GM18520 (cell line): ENCODE results near the gene ADD1.
A peak's percentile ranks its signal among the peaks of the same experiment; 100 is the strongest.
"Not testable (repeated sequence)": the region's sequence is repeated elsewhere in the genome, so short reads cannot be mapped to it uniquely, and the experiment has no call there.

ENCODE experiments used
- ATAC-seq: cut with Tn5 transposase; IDR thresholded peaks from one replicate; pipeline ENCODE4 v1.9.1; 2021; ENCODE audit not compliant: unreplicated experiment

The ADD1 gene

GRCh38 chr4:2942532-2943363 is 99.1 kb downstream of the ADD1 start:
- no peak for ATAC-seq

DNA sequence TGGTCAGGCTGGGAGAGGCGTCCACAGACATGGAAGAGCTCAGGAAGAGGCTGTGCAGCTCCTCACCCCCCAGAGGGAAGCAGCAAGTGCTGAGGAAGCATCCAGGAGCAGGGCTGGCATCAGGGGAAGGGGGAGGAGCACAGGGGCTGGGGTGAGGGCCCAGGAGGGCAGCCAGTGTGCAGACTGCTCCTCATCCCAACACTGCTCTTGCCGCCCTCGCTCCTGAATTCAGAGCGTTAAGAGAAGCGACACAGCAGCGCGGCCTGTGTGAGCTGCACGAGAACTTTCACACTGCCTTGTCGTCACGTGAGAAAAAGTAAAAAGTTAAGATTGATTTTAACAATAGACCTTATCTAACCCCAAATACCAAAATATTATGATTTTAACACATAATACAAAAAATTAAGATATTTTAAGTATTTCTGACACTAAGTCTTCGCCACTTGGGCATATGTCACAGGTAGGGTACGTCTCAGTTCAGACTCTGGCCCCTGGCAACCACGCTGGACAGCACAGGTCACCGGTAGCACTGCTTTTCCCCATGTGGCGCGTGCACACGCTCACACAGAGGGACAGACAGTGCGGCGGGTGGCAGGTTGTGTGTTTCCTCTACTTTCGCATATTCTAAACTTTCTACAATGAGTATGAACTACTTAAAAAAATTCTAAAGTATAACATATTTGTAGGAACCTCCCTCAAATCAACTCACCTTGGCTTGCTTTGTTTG is 99.9 kb downstream of the ADD1 start:
- no peak for ATAC-seq

- ATAC-seq = no peak
Observed at GRCh38 chr4:2944091-2944482, 100.4 kb downstream of the ADD1 start.

GRCh38 chr4:2944586-2945526 is 101.2 kb downstream of the ADD1 start:
- ATAC-seq = no peak

GRCh38 chr4:2945619-2946604 is 102.3 kb downstream of the ADD1 start:
- not testable (repeated sequence) for ATAC-seq

- no peak for ATAC-seq
Observed at GRCh38 chr4:2946812-2947600, 103.4 kb downstream of the ADD1 start.

GRCh38 chr4:2947926-2948325 is 104.3 kb downstream of the ADD1 start:
- no peak for ATAC-seq

DNA sequence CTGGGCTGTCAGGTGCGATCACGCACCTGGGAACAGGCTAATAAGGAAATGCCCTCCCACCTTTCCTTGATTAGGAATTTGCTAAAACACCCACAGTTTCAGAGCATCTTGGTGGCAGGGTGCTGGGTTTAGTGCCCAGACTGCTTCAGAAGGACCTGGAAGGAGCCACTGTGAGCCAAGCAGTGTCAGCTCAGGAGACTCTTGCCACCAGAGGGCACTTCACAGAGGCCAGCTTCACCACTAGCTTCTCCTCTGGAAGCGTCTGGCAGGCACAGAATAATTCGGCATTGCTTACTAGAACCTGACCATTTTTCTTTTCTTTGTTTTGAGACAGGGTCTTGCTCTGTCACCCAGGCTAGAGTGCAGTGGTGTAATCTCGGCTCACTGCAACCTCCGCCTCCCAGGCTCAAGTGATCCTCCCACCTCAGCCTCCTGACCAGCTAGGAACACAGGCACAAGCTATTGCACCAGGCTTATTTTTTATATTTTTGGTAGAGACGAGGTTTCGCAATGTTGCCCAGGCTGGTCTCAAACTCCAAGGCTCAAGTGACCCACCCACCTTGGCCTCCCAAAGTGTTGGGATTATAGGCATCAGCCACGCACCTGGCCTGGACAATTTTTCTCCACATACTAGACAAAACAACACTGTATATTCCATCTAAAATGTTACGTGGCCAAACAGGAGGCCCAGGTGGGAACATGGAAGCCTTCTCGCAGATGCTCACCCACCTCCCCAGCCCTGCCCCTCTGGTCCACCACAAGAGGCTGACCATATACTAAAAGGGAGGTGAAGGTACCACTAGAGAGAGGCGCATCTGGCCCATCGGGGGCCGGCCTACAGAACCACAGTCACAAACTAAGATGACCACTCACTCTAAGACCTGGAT is 105.5 kb downstream of the ADD1 start:
- no peak for ATAC-seq

DNA sequence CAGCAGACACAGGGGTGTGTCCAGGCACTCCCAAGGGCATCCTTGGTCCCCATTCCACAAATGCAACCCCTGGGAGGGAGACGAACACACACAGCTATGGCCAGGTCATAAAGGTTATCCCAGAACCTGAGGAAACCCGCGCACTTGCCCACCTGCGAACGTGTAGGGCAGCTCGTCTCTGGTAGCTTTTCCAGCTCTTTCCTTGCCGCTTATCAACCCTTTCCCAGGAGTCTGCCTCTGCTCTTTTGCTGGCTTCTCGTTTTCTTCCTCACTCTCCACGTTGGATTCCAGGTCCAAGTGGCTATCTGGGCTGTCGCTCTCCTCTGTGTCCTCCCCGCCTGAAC is 106.1 kb downstream of the ADD1 start:
- ATAC-seq = no peak

DNA sequence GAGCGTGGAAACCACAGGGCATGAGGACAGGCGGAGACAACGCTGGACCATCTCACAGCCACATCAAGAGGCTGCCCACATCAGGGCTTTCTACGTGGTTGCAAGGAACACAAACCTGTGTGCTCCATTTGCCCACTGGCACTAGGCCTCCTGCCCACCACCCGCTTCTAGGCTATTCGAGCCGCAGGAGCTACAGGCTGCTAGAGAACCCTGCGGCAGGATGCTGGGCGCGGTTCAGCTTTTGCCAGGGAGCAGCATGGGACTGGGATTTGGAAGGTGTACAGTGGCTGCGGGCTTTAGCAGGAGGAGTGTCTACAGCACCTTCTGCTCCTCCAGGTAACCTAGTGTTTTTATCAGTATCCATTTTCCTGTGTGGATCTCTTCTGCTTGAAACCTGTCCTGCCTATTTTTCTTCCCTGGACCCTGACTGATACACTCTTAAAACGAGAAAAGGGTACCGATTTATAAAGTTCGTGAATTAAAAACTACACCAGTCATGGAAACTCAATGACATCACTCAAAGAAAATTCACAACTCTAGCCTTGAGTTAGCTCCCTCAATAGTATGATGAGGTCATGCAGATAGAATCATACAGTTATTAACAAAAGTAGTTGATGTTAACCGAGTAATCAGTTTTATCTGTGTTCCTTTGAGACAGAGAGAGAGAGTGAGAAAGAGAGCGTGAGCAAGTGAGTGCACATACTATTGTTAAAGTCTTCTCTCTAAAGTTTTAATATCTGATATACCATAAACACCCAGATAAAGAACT is 106.8 kb downstream of the ADD1 start:
- ATAC-seq = no peak

GRCh38 chr4:2953496-2953895 is 109.9 kb downstream of the ADD1 start:
- ATAC-seq = no peak

DNA sequence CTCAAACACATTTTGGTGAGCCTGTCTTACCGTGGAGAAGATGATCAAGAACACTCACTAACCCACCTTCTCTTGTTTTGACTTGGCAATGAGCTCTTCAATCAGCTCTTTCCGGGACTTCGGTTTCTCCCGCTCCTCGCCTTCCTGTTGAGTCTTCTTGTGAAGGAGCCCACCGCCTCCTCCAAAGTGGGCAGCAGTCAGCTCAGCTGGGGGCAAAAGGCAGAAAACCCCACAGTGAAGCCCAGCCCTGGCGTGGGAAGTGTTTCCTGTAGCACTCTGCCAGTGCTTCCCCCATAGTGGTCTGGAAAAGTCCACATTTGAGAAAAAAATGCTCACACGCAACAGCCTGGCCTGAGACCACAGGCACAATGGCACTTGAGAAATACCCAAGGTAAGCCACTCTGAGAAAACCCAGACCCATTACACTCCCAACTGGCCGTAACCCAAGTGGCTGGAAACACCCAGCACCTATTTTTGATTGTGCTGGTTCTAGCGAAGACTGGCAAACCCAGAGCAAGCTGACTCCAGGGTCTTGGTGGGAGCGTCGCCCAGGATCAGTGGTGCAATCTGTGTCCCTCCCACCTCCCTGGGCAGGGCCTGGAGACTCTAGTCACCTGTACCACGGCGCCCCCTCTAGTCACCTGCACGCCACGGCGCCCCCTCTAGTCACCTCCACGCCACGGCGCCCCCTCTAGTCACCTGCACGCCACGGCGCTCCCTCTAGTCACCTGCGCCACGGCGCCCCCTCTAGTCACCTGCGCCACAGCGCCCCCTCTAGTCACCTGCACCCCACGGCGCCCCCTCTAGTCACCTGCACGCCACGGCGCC is 110.9 kb downstream of the ADD1 start:
- ATAC-seq = peak; percentile 37

- ATAC-seq = not testable (repeated sequence)
Observed at GRCh38 chr4:2955186-2956044, 111.8 kb downstream of the ADD1 start.

DNA sequence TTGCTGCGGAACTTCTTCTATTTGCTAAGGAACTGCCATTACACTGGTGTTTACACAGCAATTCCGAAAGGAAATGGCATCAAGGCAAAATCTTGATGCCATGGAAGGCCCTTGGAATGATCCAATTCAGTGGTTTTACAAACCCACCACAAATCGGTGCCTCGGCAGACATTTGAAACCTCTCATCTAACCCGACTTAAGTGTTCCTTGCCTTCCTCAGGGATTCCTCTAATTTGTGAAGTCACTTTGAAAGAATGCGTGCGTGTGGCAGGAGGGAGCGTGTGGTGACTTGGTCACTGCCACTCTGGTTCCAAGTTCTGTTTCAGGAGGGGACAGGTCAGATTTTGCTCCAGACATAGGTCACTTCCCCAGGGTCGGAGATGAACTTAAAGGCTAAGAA is 114.8 kb downstream of the ADD1 start:
- no peak for ATAC-seq

DNA sequence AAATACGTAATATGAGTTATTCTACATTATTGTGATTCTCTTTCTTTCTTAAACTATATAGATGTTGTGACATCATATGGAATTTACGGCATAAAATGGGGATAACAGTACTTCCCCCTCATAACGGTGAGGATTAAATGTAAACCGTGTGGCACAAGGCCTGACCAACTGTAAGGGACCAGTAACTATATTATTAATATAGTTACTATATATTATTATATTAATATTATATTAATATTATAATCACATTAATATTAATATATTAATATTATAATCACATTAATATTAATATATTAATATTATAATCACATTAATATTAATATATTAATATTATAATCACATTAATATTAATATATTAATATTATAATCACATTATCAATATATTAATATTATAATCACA is 116.8 kb downstream of the ADD1 start:
- not testable (repeated sequence) for ATAC-seq

DNA sequence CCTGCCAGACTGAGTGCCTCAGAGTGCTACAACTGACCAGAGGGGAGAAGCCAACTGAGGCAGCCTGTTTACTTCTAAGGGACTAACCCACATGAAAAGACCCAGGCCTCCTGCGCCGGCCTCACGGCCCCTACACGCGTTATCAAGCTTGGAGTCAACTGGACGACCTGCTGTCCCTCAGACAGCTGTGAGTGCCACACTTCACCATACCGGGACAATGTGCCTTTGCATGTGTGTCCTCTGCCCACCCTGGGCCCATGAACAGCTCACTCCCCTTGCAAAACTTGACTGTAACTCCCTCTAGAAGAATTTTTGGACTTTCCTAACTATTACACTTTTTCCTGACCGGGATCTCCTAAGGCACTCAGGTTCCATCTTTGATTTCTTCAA is 117.8 kb downstream of the ADD1 start:
- ATAC-seq = no peak
